ENCODE results near the gene ITGA5.
A peak's percentile ranks its signal among the peaks of the same experiment; 100 is the strongest.
"Not testable (repeated sequence)": the region's sequence is repeated elsewhere in the genome, so short reads cannot be mapped to it uniquely, and the experiment has no call there.

The ITGA5 gene

DNA sequence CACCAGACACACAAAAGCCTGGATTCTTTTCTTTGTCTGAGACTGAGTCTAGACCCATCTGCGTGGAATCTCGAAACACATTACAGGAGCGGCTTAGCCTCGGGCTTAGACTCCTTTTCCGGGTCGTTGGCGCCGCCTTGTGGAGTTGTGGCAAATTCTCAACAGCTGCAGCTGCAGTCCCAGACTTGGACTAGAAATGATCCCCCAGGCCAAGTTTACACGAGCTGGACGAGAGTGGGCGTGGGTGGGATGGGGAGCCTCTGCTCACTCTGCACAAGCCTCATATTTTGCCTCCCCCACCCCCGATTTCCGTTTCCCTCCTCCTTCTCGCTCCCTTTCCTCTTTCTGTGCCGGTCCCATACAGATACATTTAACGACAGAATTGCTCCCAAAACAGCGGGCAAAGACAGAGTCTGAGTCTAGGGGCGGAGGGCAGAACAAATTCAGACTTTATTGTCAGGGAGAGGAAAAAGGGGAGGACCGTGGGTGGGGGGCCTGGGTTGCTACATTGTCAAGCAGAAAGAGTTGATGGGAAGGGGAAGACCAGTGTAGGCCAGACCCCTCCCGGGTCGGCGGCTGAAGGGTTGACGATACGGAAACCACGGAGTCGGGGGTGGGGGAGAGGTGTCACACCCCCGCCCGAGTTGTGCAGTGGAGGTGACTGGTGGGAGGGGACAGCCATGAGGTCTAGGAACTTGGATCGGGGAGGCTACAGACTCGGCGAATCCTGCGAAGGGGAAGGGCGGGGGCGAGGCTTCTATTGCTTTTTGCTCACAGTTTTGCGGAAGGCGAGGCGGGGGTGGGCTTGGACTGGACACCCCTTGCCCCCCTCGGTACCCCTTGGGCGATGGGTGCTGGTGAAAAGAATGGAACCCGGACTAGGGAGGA, 50.1 kb downstream of the ITGA5 start:
- DNase-seq = peak; percentile 79 to 93 (median 82)

DNA sequence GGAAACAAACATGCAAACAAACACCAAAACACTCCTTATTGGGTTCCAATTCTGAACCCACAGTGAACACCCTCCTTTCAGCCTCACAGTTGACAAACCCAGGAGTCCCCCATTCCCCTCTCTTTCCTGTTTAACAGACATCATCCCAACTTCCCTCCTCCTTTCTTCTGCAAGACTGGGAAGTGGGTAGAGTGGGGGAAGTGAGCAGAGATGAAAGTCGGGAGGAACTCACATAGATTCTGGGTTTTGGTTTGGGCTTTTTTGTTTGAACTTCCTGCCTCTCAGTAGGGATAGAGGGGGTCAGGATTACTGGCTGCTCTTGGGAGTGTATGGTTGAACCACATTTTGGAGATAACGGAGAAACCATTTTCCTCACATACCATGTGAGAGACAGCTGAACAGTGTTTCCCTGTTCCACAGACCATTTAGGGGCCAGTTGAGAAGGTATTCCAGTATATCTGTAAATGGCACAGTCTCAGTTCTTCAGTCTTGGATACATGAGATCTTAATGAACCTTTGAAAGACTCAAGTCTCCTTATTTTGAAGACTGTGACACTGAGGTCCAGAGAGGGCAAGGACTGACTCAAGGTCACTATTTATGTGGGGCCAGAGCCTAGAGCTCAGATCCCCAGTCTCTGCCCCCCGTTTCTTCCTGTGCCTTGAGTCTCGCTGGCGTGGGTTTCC, 50.9 kb downstream of the ITGA5 start:
- no peak for DNase-seq

DNA sequence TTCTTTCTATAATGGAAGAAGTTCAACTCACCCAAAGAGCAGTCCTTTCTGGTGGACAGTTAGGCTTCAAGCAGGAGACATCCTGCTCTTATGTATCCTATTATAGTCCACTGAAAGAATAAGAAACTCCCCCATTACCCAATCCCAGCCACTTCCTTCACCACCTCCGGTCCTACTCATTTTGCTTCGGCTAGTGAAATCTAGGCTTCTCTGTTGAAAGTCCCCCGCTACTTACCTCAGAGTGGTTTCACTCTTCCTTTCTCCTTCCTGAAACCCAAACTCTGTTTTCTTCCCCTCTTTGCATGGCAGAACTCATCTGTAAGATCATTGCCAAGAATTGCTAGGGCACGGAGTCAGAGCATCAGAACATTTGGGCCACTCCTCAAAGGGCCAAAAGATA, 54.7 kb downstream of the ITGA5 start, which contains the start of gene GPR84:
Gene GPR84, minus strand, starts transcription at position 74 of the 400 bp plus-strand sequence. CDS start 635 bp downstream, outside the sequence.
- DNase-seq = no peak

GRCh38 chr12:54363618-54364017, 55.4 kb downstream of the ITGA5 start:
- DNase-seq = no peak

GRCh38 chr12:54363047-54363446, 56.0 kb downstream of the ITGA5 start:
- DNase-seq = no peak

- peak in 2 of 4 experiments; percentile 18 to 21 for DNase-seq
Observed at GRCh38 chr12:54360717-54361456, 58.2 kb downstream of the ITGA5 start.

GRCh38 chr12:54359762-54360351, 59.2 kb downstream of the ITGA5 start:
- no peak for DNase-seq

GRCh38 chr12:54358945-54359761, 59.9 kb downstream of the ITGA5 start:
- peak; percentile 74 to 88 (median 81) for DNase-seq

GRCh38 chr12:54358191-54358944, 60.7 kb downstream of the ITGA5 start:
- DNase-seq = no peak

DNA sequence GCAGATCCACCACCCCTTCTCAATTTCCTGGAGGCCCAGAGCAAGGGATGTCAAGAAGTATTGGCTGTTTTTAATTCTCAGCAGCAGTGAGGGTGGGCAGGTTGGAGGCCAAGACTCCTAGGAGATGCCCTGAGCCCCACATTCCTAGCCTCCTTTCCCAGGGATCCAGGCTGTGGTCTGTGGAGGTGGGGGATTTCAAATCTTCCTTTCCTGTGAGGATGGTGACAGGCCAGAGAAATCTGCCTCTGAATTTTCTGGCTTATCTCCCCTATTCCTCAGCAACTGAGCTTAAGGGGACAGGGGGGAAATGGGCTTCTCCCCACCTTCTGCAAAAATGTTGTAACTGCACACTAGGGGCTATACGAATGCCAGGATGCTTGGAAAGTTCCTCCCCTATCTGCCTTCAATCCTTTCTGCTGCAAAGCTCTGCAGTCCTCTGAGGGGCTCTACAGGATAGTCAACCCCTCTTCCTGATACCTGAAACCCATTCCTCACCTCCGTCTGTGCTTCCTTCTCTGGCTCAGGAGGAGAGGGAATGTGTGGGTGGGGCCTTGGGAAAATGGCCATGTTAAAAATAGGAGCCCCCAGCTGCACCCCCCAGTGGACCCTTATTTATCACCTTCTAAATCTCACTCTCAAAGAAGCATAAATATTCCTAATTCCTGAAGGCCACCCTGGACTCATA, 61.4 kb downstream of the ITGA5 start:
- no peak for DNase-seq

- no peak for DNase-seq
Observed at GRCh38 chr12:54356951-54357356, 62.1 kb downstream of the ITGA5 start.

DNA sequence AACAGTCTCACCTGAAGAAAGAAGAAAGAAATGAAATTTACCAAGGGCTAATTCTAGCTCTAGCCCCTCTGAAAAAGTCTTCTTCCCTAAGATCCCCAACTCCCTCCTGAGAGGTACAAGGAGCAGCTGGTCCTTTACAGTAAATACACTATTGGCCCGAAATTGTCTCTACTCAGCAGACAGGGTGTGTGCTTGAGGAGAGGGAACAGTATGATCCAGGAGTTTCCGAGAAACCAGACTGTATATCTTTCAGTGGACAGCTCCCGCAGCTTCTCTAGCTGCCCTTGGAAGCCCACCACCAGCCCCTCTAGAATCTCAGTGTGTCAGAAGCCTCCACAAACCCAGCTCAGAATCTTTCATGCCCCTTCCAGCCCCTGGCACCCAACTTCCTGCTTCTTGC, 62.8 kb downstream of the ITGA5 start:
- DNase-seq = no peak

- DNase-seq = no peak
Observed at GRCh38 chr12:54355104-54355815, 63.8 kb downstream of the ITGA5 start.

GRCh38 chr12:54354271-54354670, 64.8 kb downstream of the ITGA5 start:
- not testable (repeated sequence) for DNase-seq

DNA sequence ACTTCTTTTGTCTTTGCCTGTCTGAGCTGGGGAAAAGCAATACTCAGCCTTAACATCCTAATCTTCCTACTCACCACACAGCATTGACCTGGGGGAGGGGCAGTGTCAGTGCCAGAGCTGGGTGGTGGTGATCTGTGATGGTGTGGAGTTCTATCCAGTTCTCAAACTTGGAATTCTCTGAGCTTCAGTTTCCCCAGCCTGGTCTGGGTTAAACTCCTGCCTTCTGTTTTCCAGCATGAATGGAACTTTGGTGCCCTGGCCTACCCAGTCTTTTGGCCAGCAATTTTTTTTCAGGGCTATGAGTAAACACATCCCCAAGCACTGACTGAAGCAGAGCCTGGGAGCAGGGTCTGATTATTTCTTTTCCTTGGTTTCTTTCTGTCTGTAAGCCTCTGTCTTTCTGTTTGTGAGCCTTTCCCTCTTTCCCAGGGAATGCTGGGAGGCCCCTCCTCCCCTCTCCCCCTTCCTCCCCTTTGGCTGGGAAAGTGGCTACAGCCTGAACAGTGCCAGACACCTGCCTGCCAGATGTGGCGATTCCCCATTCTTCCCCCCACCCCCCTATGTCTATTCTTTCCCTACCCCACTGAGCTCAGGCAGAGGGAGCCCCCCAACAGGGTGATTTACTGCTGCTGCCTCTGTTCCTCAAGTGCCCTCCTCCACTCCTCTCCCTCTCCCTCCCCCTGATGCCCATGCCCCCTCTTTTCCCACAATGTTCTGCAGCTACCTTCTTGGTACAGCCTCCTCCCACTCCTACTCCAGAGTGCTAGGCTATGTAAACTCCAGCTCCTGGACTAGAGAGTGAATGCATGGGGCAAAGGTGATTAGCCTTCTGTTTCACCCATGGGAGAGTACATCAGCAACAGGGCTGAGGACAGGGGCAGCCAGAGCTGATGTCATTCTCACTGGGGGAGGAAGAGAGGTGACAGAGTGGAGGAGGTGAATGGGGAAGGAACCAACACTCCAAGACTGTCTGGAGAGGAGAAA, 65.9 kb downstream of the ITGA5 start:
- no peak for DNase-seq

DNA sequence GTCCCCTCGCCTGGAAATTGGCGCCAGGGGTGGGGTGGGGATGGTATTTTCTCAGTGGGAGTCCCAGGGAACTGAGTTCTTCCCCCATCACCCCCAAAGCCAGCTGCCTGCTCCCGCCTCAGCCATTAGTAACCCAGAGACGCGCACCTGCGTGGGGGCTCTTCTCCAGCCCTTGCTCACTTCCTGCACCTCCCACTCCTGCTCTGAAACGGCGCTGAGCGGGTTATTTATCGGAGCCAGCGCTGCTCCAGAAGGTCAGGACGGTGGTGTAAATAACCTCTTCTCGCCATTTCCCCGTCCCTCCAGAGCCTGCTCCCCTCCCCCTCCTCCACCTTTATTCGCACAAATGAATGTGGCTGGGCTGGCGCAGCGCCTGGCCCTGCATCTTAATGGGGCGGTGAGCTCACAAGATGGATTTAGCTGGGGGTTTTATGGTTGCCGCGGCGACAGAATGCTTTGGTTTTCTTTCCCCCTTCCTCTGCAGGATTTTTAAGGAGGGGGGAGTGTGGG, 67.0 kb downstream of the ITGA5 start:
- DNase-seq = no peak

GRCh38 chr12:54351341-54351740, 67.7 kb downstream of the ITGA5 start:
- DNase-seq = no peak

DNA sequence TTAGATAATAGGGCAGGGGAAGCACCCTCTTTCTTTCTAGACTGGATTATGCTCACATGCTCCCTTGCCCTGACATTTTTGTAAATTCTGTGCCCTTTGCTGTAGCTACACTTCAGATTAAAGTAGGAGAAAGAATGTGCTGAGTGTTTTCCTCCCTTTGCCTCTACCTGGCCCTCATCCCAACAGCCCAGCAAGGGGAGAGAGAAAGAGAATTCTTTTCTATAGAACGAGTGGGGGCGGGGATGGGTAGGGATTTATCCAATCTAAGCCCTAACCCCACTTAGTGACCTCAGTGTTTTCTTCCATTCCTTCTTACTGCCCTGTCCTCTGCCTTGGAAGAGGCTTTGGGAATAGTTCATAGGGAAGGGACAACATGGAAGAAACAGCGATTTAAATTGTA, 68.3 kb downstream of the ITGA5 start:
- no peak for DNase-seq

Measured in activated CD4-positive, CD25-positive, alpha-beta regulatory T cell (primary cell).